K562 (cell line): ENCODE data around the gene PLEKHF1. TPM values are rescaled to one million over a fixed set of nuclear protein-coding genes. Genes with fewer than 3 reads are reported as not detected.

Experiments used
- ELK1 ChIP-seq: sonication (generic); formaldehyde crosslinking; IDR thresholded peaks from 2 replicates; pipeline ENCODE4 v1.8.1; 2022; ENCODE audit warnings: missing genetic modification reagents
- FOXP4 ChIP-seq: sonication (generic); formaldehyde crosslinking; IDR thresholded peaks from 2 replicates; pipeline ENCODE4 v1.8.0; 2022; ENCODE audit warnings: mild to moderate bottlenecking, missing genetic modification reagents, borderline replicate concordance
- GABPA ChIP-seq: fragments of 200-800 bp; sonication (Bioruptor generic); conservative IDR thresholded peaks from 2 replicates; pipeline ENCODE4 v1.6.1; 2016; ENCODE audit warnings: low read depth, missing genetic modification characterization, missing compliant biosample characterization
- HCFC1 ChIP-seq: IDR thresholded peaks from 2 replicates; pipeline ENCODE4 v1.6.1; 2012; ENCODE audit warnings: low read depth, low read length, improper control_type of control experiment
- HDAC3 ChIP-seq: fragments of 450-650 bp; IDR thresholded peaks from 2 replicates; pipeline ENCODE4 v1.6.1; 2018; ENCODE audit warnings: borderline replicate concordance, mild to moderate bottlenecking, moderate library complexity; ENCODE audit not compliant: partially characterized antibody
- MYC ChIP-seq, 2 experiments: fragments of 250-450 bp in 1 of 2; sonication (Bioruptor Pico) in 1 of 2; IDR thresholded peaks; 2 replicates each; pipeline versions ENCODE4 v1.5.1 to v1.6.1; 2012 to 2021; ENCODE audit warnings: low read depth in 2 of 2, borderline replicate concordance in 1 of 2, improper control_type of control experiment in 1 of 2, low read length in 1 of 2, mild to moderate bottlenecking in 1 of 2, moderate library complexity in 1 of 2
- ZNF407 ChIP-seq: fragments of 450-650 bp; IDR thresholded peaks from 2 replicates; pipeline ENCODE4 v1.6.1; 2016; ENCODE audit warnings: low read depth
- ZNF592 ChIP-seq: fragments of 450-650 bp; IDR thresholded peaks from 2 replicates; pipeline ENCODE4 v1.6.1; 2017; ENCODE audit warnings: antibody characterized with exemption, mild to moderate bottlenecking
- ZNF76 ChIP-seq: fragments of 250-450 bp; sonication (Bioruptor Pico); IDR thresholded peaks from 2 replicates; pipeline ENCODE4 v1.4.0; 2020; ENCODE audit warnings: mild to moderate bottlenecking, moderate library complexity, borderline replicate concordance
- polyA plus RNA-seq, 8 experiments: library from polyadenylated mRNA; depleted of rRNA in 4 of 8; stranded (reverse) in 5 of 8; unstranded in 3 of 8; fragments of >200 nt; fragmentation: Nextera tagmentation in 2 of 8; fragmentation: Illumina TruSeq in 1 of 8; extraction: Ambion mirVana in 2 of 8; extraction: Trizol in 1 of 8; gene quantifications; 2 replicates each; pipeline versions ENCODE4 v1.2.1 to v1.2.3, GENCODE V29; 2011 to 2014; ENCODE audit warnings: inconsistent platforms in 1 of 8, missing spikeins in 1 of 8
- total RNA-seq, 7 experiments: library from RNA; depleted of rRNA in 6 of 7; stranded (reverse); fragments of >200 nt in 6 of 7; fragmentation: Illumina TruSeq in 2 of 7; extraction: Trizol in 2 of 7; gene quantifications; 2 replicates each; pipeline versions ENCODE4 v1.2.1 to v1.2.3, GENCODE V29; 2011 to 2021; ENCODE audit warnings: low replicate concordance in 1 of 7

The PLEKHF1 gene
- total and polyA plus RNA-seq, 9 of the 15 experiments (the other 6 are each of a cell fraction or from before 2014, with no cell fraction given): 0.07 to 13.4 (median 3.9) TPM; not detected in 1

- TF ChIP-seq ZNF407 (no peak), HDAC3 (no peak), FOXP4 (CRISPR knock-in tag) (no peak), ZNF76 (CRISPR knock-in tag) (no peak), ELK1 (CRISPR knock-in tag) (no peak), HCFC1 (no peak), ZNF592 (peak; percentile 90), GABPA (tag) (peak; percentile 17), MYC (IDR thresholded peaks at IDR 0.05; ENCODE audit: low read depth, low read length) (peak; percentile 28; the same call in 1 of the 2 replicates), MYC (CRISPR knock-in tag; IDR thresholded peaks at IDR 0.05; ENCODE audit: borderline replicate concordance, low read depth) (no peak; the same call in 1 of the 2 replicates)
Observed at GRCh38 chr19:29687897-29688728, 22.9 kb downstream of the PLEKHF1 start (continued).
